DMS114 treated with DMSO at 0.1 percent for 48 hours (cell line): ENCODE data around the gene PPP1R1B.
A peak's percentile ranks its signal among the peaks of the same experiment; 100 is the strongest.

Experiments
- DNase-seq: peaks from one replicate; lab custom pipeline; 2025; ENCODE audit not compliant: unreplicated experiment; lab: John Stamatoyannopoulos, UW

The PPP1R1B gene

DNA sequence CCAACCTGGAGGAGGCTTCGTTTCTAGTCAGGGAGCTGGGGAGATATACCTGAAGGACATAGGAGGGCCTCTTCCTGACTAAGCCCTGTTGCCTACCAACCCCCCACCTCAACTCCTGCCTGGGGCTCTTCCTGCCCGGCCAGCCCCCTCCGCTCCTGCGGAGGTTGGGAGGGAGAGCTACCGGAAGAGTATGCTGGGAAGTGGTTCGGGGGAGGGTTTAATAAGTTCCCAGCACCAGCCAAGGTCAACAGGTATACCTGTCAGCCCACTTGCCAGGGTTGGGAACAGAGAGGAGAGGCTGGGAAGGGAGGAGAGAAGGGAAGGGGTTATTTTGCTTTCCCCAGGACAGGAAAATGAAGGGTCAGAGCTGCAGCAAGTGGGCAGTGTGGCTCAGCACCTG lies 4.7 kb downstream of the PPP1R1B start:
- no peak for DNase-seq

GRCh38 chr17:39632153-39632941 lies 5.6 kb downstream of the PPP1R1B start:
- no peak for DNase-seq

DNA sequence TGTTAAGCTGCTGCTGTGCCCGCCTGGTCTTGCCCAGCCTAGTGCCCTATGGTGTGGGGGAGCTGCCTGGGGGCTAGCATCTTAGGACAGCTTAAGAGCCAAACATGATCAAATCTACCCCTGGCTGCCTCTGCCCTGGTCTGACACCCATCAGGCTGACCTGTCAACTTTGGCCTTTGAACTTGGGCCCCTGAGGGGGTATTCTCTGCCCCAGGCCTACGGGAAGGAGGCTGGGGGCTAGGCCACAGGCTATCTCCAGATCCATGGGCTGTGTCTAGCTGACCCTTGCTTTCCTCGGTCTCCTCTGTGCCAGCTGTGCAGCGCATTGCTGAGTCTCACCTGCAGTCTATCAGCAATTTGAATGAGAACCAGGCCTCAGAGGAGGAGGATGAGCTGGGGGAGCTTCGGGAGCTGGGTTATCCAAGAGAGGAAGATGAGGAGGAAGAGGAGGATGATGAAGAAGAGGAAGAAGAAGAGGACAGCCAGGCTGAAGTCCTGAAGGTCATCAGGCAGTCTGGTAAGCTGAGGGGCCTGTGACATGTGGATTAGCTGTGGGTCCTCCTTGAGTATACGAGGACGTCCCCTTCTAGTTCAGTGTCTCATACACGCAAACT lies 6.9 kb downstream of the PPP1R1B start:
- no peak for DNase-seq

- peak; percentile 17 for DNase-seq
Measured at GRCh38 chr17:39634384-39634871, 7.7 kb downstream of the PPP1R1B start.

DNA sequence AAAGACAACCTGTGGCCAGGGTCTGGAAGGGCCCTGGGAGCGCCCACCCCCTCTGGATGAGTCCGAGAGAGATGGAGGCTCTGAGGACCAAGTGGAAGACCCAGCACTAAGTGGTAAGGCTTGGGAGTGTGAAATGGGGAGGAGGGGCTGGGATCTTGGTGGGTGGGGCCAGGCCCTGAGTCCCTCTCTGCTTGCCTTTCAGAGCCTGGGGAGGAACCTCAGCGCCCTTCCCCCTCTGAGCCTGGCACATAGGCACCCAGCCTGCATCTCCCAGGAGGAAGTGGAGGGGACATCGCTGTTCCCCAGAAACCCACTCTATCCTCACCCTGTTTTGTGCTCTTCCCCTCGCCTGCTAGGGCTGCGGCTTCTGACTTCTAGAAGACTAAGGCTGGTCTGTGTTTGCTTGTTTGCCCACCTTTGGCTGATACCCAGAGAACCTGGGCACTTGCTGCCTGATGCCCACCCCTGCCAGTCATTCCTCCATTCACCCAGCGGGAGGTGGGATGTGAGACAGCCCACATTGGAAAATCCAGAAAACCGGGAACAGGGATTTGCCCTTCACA lies 8.9 kb downstream of the PPP1R1B start:
- DNase-seq = no peak

DNA sequence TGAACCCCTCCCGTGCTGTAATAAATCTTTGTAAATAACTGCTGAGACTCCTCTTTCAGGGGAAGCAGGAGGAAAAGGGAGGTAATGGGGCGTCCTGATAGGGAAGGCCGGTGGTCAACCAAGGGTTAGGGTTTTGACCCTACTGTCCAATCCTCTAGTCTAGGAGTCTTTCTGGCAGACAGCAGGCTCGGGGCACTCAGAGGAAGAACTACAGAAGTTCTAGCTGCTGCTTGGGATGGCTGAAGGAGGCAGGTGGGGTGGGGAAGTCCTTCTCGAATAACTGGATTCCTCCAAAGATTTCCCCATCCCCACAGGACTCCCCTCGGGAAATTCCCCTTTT lies 9.8 kb downstream of the PPP1R1B start:
- DNase-seq = no peak

- peak; percentile 57 for DNase-seq
Measured at GRCh38 chr17:39636927-39637736, 10.4 kb downstream of the PPP1R1B start, which contains the start of gene STARD3. Gene STARD3, plus strand, starts transcription at chr17:39637144. Its CDS starts 16,388 bp downstream, at chr17:39653532.

DNA sequence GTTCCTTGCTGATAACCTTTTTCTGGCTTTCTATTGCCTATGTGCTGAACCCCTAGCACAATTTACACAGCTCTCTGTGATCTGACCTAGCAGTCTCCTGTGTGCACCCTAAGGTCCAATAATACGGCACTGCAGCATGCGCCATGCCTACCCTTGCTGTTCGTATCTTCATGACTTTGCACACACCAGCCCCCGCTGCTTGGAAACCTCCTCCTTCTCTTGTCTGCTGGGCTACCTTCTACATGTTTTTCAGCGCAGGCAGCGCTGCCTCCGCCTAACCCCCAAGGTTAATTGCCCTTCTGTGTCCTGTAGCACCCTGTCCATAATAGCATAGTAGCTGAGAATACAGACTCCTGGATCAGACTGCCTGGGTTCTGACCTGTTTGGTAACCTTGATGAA lies 11.6 kb downstream of the PPP1R1B start:
- no peak for DNase-seq

- DNase-seq = no peak
Measured at GRCh38 chr17:39639043-39639442, 12.3 kb downstream of the PPP1R1B start.

- DNase-seq = no peak
Measured at GRCh38 chr17:39639566-39640458, 13.1 kb downstream of the PPP1R1B start.

DNA sequence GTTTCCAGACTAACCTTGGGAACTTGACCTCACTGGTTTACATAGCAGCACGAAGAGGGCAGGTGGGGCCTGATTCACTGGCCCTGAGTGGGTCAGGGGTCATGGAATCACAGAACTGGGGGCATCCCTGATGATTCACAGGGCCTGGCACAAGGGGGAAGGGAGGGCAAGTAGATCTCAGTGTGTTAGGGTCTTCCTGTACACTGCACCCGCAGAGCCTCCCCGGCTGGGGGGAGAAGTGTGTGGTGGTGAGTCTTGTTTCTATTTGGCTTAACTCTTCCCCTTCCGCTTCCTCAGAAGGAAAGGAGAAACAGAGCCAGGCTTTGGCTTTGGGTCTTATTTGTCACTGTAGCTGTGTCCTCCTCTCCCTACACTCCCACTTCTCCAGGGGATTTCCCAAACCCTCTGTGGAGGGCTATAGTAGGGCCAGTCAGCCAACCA lies 13.9 kb downstream of the PPP1R1B start:
- DNase-seq = no peak

DNA sequence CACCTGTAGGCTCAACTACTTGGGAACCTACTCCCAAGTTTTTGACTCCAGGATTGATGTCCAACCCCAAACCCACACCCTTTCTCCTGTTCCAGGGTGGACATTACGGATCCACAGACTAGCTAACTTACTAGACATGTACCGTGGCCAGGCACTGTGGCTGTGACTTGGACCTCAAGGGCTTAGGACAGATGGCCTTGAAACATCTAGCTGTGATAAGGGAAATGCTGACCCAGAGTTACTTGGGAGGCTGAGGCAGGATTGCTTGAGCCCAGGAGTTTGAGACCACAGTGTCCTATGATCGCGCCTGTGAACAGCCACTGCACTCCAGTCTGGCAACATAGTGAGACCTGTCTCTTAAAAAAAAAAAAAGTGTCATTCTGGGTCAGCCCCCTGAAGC lies 14.3 kb downstream of the PPP1R1B start:
- DNase-seq = no peak

DNA sequence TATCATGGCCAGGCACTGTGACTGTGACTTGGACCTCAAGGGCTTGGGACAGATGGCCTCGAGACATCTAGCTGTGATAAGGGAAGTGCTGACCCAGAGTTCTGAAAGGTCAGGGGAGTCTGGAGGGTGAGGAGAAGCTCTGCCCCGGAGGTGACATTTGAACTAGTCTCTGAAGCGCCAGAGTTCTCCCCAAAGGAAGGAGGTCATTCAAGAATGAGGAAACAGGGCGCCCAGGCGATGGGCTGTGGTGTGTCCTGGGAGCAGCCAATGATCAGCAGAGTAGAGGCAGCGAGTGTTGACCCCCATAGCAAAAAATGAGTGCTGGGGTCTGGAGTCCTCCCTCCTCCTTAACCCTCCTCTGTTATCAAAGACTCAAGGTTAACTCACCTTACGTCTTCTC lies 15.1 kb downstream of the PPP1R1B start:
- no peak for DNase-seq

DNA sequence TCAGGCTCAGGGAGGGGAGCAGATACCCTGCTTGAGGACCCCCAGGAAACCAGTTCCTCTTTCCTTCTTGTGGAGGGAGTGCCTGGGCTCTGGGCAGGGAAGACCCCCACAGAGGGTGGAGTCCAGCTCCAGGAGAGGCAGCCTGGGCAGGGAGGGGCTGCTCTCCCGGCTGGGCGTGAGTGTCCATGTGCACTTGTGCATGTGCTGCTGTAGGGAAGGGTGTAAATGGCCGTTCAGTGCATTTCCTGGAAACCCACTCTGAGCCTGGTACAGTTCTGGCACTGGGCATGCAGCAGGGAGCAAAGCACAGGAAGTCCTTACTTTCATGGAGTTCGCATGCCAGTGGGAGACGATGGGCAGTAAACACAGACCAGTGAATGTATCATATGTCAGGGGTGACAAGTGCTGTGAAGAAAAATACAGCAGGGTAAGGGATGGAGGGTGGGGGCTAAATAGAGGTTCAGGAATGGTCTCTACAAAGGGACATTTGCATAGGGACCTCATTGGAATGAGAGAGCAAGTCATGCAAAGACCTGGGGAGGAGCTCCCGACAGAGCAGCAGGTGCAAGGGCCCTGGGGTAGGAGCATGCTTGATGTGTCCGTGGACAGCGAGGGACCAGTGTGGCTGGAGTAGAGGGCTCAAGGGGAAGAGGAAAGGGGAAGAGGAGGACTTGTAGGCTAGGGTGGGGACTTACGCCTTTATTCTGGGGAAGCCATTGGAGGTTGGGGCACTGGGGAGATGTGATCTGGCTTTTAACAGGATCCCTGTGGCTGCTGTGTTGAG lies 15.7 kb downstream of the PPP1R1B start:
- no peak for DNase-seq

GRCh38 chr17:39643271-39643670 lies 16.5 kb downstream of the PPP1R1B start:
- no peak for DNase-seq

DNA sequence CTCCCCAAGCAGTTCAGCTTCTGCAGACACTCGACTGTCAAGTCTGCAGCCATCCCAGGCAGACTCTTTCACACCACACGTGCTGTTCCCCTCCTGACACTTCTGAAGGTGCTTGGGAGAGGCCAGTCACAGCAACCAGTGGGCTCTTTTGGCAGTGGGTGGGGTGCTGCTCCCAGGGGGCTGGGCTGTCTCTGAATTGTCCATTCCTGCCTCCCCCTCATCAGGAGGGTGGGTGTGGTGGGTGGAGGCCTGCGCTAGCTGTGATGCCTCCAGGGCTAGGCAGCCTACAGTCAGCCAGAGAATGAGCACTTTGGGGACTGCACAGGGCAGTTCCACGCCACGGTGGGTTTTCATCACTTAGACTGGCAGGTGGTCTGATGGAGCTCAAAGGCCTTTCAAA lies 20.5 kb downstream of the PPP1R1B start:
- DNase-seq = no peak

GRCh38 chr17:39648616-39649366 lies 22.0 kb downstream of the PPP1R1B start:
- DNase-seq = no peak

DNA sequence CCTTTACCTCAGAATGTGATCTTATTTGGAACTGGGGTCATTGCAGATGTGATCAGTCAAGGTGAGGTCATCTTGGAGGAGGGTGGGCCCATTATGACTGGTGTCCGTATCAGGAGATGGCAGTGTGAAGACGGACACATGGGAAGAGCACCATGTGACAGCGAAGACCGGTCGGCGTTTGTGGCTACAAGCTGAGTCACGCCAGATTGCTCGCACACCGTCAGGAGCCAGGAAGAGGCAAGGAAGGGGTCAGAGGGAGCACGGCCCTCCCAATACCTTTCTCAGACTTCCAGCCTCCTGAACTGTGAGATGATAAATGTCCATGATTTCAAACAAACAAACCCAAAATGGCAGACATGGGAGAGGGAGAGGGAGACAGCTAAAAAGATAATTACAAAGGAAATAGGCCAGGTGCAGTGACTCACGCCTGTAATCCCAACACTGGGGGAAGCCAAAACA lies 23.4 kb downstream of the PPP1R1B start:
- DNase-seq = no peak
